Activated CD4-positive, alpha-beta T cell treated with anti-CD3 and anti-CD28 coated beads, Interleukin-2, amount 10 ng/mL, durations not matched to agents 7 days and 5 days (primary cell): ENCODE measurements around the gene CREBBP. TPM values are rescaled to one million over a fixed set of nuclear protein-coding genes. Genes with fewer than 3 reads are reported as not detected.
"Not testable (repeated sequence)": the region's sequence is repeated elsewhere in the genome, so short reads cannot be mapped to it uniquely, and the experiment has no call there.

Source experiments
- CTCF ChIA-PET: fragments of 350-600 bp; sonication (Branson Sonifier 250); formaldehyde crosslinking; loops from one replicate; lab custom pipeline; 2021; ENCODE audit warnings: antibody characterized with exemption; lab: Charles Lee
- POLR2A ChIA-PET: fragments of 350-600 bp; sonication (Branson Sonifier 250); formaldehyde crosslinking; loops from one replicate; lab custom pipeline; 2021; ENCODE audit warnings: antibody characterized with exemption; lab: Charles Lee
- DNase-seq: peaks from one replicate; pipeline ENCODE4 v3.0.0-alpha.2; 2020
- H3K27ac Mint-ChIP-seq: one replicate; pipeline ENCODE4 v1.8.0; 2021; ENCODE audit warnings: mild to moderate bottlenecking, moderate library complexity, mixed read lengths
- H3K27me3 Mint-ChIP-seq: one replicate; pipeline ENCODE4 v1.8.0; 2021; ENCODE audit warnings: mixed read lengths
- H3K36me3 Mint-ChIP-seq: one replicate; pipeline ENCODE4 v1.8.0; 2021; ENCODE audit warnings: low read depth, mixed read lengths
- H3K4me1 Mint-ChIP-seq: one replicate; pipeline ENCODE4 v1.8.0; 2021; ENCODE audit warnings: mixed read lengths
- H3K4me3 Mint-ChIP-seq: one replicate; pipeline ENCODE4 v1.8.0; 2021; ENCODE audit warnings: mild to moderate bottlenecking, moderate library complexity, mixed read lengths
- H3K9me3 Mint-ChIP-seq: one replicate; pipeline ENCODE4 v1.8.0; 2021; ENCODE audit warnings: mixed read lengths
- total RNA-seq, 2 experiments: library from RNA; stranded (reverse); gene quantifications; one replicate each; pipeline ENCODE4 v1.2.3, GENCODE V29; 2021

The CREBBP gene
- total RNA-seq, 2 experiments from 2014 or later: 69.0 to 69.2 TPM

DNA sequence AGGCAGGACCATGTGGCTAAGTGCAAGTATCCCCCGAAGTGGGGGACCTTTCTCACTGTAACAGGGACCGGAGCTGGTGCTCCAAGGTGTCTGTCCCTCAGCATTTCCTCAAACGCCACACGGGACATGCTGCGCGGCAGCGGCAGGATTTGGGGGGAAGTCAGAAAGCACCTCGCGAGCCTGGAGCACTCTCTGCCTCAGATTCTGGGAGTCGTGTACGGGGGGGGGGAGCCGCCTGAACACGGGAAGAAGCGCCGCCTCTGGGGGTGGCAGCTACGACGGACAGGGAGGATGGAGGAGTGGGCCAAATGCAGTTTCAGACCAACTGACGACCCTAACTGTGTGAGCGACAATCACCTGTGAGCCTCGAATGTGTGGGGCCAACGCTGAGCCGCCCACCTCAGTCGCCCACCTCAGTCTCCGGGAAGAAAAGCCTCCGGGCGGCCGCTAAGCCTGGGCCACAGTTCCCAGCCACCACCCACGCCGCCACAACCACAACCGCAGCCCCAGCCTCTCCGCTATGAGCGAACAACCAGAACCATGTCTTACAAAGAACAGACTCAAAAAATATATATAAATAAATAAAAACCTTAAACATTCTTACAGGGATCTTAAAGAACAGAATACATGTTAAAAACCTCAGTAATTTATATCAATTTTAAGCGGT, 154.4 kb downstream of the CREBBP start:
- DNase-seq: no peak
- POLR2A ChIA-PET: no interaction called here
- Mint-ChIP-seq H3K27me3 (no peaks in the 10 kb centered on the region), H3K4me1 (no peaks in the 10 kb centered on the region), H3K36me3 (peaks cover 21% of the 10 kb centered on the region), H3K27ac (peak overlapping the region; percentile 41), H3K9me3 (no peaks in the 10 kb centered on the region), H3K4me3 (no peak overlapping the region)
- CTCF ChIA-PET: interaction anchor here (1.2 kb wide), 1 partner anchor 46 kb away, joined by 4 read pairs; no protein-coding TSS in a partner anchor

GRCh38 chr16:3725276-3725675, 155.2 kb downstream of the CREBBP start:
- DNase-seq: no peak
- Mint-ChIP-seq H3K27me3 (no peaks in the 10 kb centered on the region), H3K36me3 (peaks cover 16% of the 10 kb centered on the region), H3K4me1 (no peaks in the 10 kb centered on the region), H3K4me3 (no peak overlapping the region), H3K27ac (peak overlapping the region; percentile 36), H3K9me3 (no peaks in the 10 kb centered on the region)
- ChIA-PET POLR2A (no interaction called here), CTCF (interaction anchor here (1.2 kb wide), 1 partner anchor 47 kb away, joined by 4 read pairs; no protein-coding TSS in a partner anchor)

- Mint-ChIP-seq H3K27ac (no peak overlapping the region), H3K27me3 (no peaks in the 10 kb centered on the region), H3K36me3 (peaks cover 5% of the 10 kb centered on the region), H3K4me3 (no peak overlapping the region), H3K9me3 (no peaks in the 10 kb centered on the region), H3K4me1 (peaks cover 7% of the 10 kb centered on the region)
- CTCF ChIA-PET: interaction anchor here (1.0 kb wide), 1 partner anchor 10 kb away, joined by 3 read pairs; no protein-coding TSS in a partner anchor
- DNase-seq: no peak
- POLR2A ChIA-PET: no interaction called here
Measured at GRCh38 chr16:3722508-3722907, 158.0 kb downstream of the CREBBP start.

GRCh38 chr16:3720418-3720817, 160.1 kb downstream of the CREBBP start:
- ChIA-PET CTCF (no interaction called here), POLR2A (no interaction called here)
- Mint-ChIP-seq H3K27me3 (no peaks in the 10 kb centered on the region), H3K9me3 (no peaks in the 10 kb centered on the region), H3K4me3 (no peak overlapping the region), H3K27ac (no peak overlapping the region), H3K4me1 (peaks cover 17% of the 10 kb centered on the region), H3K36me3 (no peaks in the 10 kb centered on the region)
- DNase-seq: no peak

DNA sequence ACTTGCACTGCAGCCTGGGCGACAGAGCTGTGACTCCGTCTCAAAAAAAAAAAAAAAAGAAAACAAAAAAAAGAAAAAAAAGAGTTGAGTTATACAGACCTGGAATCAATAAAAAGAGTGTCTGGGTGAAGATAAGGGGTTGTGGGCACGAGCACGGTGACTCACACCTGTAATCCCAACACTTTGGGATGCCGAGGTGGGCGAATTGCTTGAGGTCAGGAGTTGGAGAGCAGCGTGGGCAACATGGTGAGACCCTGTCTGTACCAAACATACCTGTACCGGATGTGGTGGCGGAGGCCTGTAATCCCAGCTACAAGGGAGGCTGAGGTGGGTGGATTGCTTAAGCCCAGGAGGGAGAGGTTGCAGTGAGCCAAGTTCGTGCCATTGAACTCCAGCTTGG, 161.9 kb downstream of the CREBBP start:
- CTCF ChIA-PET: interaction anchor here (0.7 kb wide), 1 partner anchor 12 kb away, joined by 3 read pairs; no protein-coding TSS in a partner anchor
- Mint-ChIP-seq H3K27ac (peak overlapping the region; percentile 36), H3K9me3 (no peaks in the 10 kb centered on the region), H3K4me1 (peaks cover 30% of the 10 kb centered on the region), H3K36me3 (peaks cover 7% of the 10 kb centered on the region), H3K4me3 (peak overlapping the region; percentile 92), H3K27me3 (no peaks in the 10 kb centered on the region)
- DNase-seq: no peak
- POLR2A ChIA-PET: no interaction called here

DNA sequence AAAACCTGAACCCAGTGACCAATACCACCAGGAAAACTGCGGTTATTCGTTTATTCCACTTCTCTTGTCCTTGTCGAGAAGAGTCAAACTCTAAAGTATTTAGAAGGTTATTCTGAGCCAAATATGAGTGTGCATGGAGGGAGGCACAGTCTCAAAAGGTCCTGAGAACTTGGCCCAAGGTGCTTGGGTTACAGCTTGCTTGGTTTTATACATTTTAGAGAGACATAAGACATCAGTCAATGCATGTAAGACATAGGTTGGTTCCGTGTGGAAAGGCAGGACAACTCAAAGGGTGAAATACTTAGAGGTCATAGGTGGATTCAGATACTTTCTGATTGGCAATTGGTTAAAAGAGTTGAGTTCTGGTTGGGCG, 162.5 kb downstream of the CREBBP start:
- Mint-ChIP-seq H3K36me3 (peaks cover 12% of the 10 kb centered on the region), H3K27me3 (no peaks in the 10 kb centered on the region), H3K4me3 (peak overlapping the region; percentile 92), H3K4me1 (peaks cover 34% of the 10 kb centered on the region), H3K9me3 (no peaks in the 10 kb centered on the region), H3K27ac (peak overlapping the region; percentile 92)
- no peak for DNase-seq
- ChIA-PET POLR2A (interaction anchor here (0.6 kb wide), 2 partner anchors 86 to 634 kb away, joined by 3 to 4 read pairs; no protein-coding TSS in a partner anchor), CTCF (interaction anchor here (0.7 kb wide), 1 partner anchor 12 kb away, joined by 3 read pairs; no protein-coding TSS in a partner anchor)

GRCh38 chr16:3717235-3718018, 163.1 kb downstream of the CREBBP start, which contains the start of gene TRAP1:
Gene TRAP1, minus strand, starts transcription at chr16:3717524. Its CDS starts 16 bp downstream, at chr16:3717508.
- CTCF ChIA-PET: interaction anchor here (0.8 to 1.0 kb wide), 2 partner anchors 26 to 33 kb away, joined by 3 read pairs; no protein-coding TSS in a partner anchor

GRCh38 chr16:3716831-3717234, 163.7 kb downstream of the CREBBP start:
- peak; percentile 50 for DNase-seq
- ChIA-PET POLR2A (no interaction called here), CTCF (interaction anchor here (0.8 to 1.0 kb wide), 2 partner anchors 26 to 32 kb away, joined by 3 read pairs; no protein-coding TSS in a partner anchor)
- Mint-ChIP-seq H3K27ac (peak overlapping the region; percentile 95), H3K27me3 (no peaks in the 10 kb centered on the region), H3K4me1 (peaks cover 41% of the 10 kb centered on the region), H3K36me3 (peaks cover 17% of the 10 kb centered on the region), H3K4me3 (peak overlapping the region; percentile 92), H3K9me3 (no peaks in the 10 kb centered on the region)

More at GRCh38 chr16:3717235-3718018, 163.1 kb downstream of the CREBBP start, which contains the start of gene TRAP1:
- POLR2A ChIA-PET: interaction anchor here (0.6 kb wide), 2 partner anchors 86 to 633 kb away, joined by 3 to 4 read pairs; no protein-coding TSS in a partner anchor
- Mint-ChIP-seq H3K36me3 (peaks cover 15% of the 10 kb centered on the region), H3K27ac (peak within 1 kb of the TSS; percentile 95), H3K27me3 (no peaks in the 10 kb centered on the region), H3K4me1 (peaks cover 38% of the 10 kb centered on the region), H3K9me3 (no peaks in the 10 kb centered on the region), H3K4me3 (peak within 1 kb of the TSS; percentile 92)
- DNase-seq: peak; percentile 89

DNA sequence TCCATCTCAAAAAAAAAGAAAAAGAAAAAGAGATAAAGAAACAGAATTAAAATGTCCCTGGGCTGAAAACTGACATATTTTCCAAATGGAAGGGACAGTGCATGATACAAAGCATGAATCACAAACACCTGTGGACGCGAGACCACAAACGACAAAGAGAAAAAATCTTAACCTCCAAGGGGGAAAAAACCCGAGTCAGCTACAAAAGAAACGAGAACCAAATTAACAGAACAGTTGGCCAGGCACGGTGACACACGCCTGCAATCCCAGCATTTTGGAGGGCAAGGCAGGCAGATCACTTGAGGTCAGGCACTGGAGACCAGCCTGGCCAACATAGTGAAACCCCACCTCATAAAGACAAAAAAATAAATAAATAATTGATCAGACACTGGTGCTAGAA, 165.1 kb downstream of the CREBBP start:
- Mint-ChIP-seq H3K36me3 (peaks cover 20% of the 10 kb centered on the region), H3K4me3 (no peak overlapping the region), H3K4me1 (peaks cover 44% of the 10 kb centered on the region)

DNA sequence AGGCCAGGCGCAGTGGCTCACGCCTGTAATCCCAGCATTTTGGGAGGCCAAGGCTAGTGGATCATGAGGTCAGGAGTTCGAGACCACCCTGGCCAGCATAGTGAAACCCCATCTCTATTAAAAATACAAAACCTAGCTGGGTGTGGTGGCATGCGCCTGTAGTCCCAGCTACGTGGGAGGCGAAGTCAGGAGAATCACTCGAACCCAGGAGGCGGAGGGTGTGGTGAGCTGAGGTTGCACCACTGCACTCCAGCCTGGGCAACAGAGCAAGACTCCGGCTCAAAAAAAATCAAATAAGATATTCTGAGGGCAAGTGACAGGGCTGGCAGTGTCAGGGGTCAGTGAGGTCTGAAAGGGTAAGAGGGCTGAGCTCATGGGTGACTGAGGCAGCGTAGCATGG, 166.1 kb downstream of the CREBBP start:
- H3K36me3 Mint-ChIP-seq: peaks cover 22% of the 10 kb centered on the region
- H3K27me3 Mint-ChIP-seq, H3K9me3 Mint-ChIP-seq, H3K4me3 Mint-ChIP-seq, H3K27ac Mint-ChIP-seq, DNase-seq, POLR2A ChIA-PET: not testable (repeated sequence)
- H3K4me1 Mint-ChIP-seq: peaks cover 48% of the 10 kb centered on the region
- CTCF ChIA-PET: interaction anchor here (1.4 to 1.7 kb wide), 2 partner anchors 10 to 13 kb away, joined by 3 read pairs; no protein-coding TSS in a partner anchor

More for the DNA sequence above, 165.1 kb downstream of the CREBBP start:
- ChIA-PET CTCF (no interaction called here), POLR2A (no interaction called here)
- Mint-ChIP-seq H3K27ac (peak overlapping the region; percentile 25), H3K9me3 (no peaks in the 10 kb centered on the region), H3K27me3 (no peaks in the 10 kb centered on the region)
- DNase-seq: no peak

- peaks cover 22% of the 10 kb centered on the region for H3K36me3 Mint-ChIP-seq
- H3K4me3 Mint-ChIP-seq: no peak overlapping the region
- ChIA-PET POLR2A (no interaction called here), CTCF (interaction anchor here (1.1 to 1.7 kb wide), 4 partner anchors 10 to 23 kb away, joined by 3 to 5 read pairs (median 3); no protein-coding TSS in a partner anchor)
- H3K27ac Mint-ChIP-seq: no peak overlapping the region
- DNase-seq: no peak
- H3K9me3 Mint-ChIP-seq: no peaks in the 10 kb centered on the region
- no peaks in the 10 kb centered on the region for H3K27me3 Mint-ChIP-seq
- H3K4me1 Mint-ChIP-seq: peaks cover 48% of the 10 kb centered on the region
Measured at GRCh38 chr16:3713587-3714242, 166.8 kb downstream of the CREBBP start.

- POLR2A ChIA-PET: no interaction called here
- H3K27ac Mint-ChIP-seq: no peak overlapping the region
- H3K36me3 Mint-ChIP-seq: peaks cover 22% of the 10 kb centered on the region
- no peaks in the 10 kb centered on the region for H3K27me3 Mint-ChIP-seq
- CTCF ChIA-PET: interaction anchor here (1.1 to 1.7 kb wide), 3 partner anchors 9 to 23 kb away, joined by 3 to 5 read pairs (median 3); no protein-coding TSS in a partner anchor
- H3K4me1 Mint-ChIP-seq: peaks cover 44% of the 10 kb centered on the region
- no peak for DNase-seq
- H3K4me3 Mint-ChIP-seq: no peak overlapping the region
- H3K9me3 Mint-ChIP-seq: no peaks in the 10 kb centered on the region
Measured at GRCh38 chr16:3712861-3713372, 167.6 kb downstream of the CREBBP start.
